Islet of Langerhans (tissue), 1 donor: ENCODE data around the gene TCFL5.

ENCODE experiments used
- FAIRE-seq: peaks from one replicate; lab custom pipeline; 2011; peaks lifted over from hg19 to GRCh38; lab: Jason Lieb, UNC

The TCFL5 gene

DNA sequence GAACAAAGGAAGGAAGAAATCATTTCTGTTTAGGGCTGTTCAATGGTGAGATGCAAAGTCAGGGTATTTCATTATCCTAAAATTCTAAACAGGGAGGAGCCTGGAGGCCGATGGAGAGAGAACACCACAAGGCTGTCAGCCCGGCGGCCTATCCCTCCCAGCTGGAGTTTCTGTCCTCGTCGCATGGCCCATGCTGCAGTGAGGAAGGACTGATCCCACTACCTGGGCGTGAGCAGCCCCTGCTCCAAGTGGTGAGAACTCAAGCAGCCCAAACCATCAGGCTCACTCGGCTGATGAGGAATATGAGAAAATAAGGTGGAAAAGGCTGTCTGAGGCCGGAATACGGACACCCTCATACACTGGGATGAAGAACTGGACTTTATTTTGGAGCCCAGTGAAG is 33.9 kb upstream of the TCFL5 start:
- no peak for FAIRE-seq

- no peak for FAIRE-seq
Observed at GRCh38 chr20:62894261-62894660, 32.6 kb upstream of the TCFL5 start.

- no peak for FAIRE-seq
Observed at GRCh38 chr20:62893700-62894099, 32.1 kb upstream of the TCFL5 start.

- FAIRE-seq, result no peak
Observed at GRCh38 chr20:62892348-62893304, 31.0 kb upstream of the TCFL5 start.

GRCh38 chr20:62891111-62891510 is 29.5 kb upstream of the TCFL5 start:
- no peak for FAIRE-seq

- FAIRE-seq, result no peak
Observed at GRCh38 chr20:62890444-62890843, 28.8 kb upstream of the TCFL5 start.

- no peak for FAIRE-seq
Observed at GRCh38 chr20:62889871-62890270, 28.2 kb upstream of the TCFL5 start.

DNA sequence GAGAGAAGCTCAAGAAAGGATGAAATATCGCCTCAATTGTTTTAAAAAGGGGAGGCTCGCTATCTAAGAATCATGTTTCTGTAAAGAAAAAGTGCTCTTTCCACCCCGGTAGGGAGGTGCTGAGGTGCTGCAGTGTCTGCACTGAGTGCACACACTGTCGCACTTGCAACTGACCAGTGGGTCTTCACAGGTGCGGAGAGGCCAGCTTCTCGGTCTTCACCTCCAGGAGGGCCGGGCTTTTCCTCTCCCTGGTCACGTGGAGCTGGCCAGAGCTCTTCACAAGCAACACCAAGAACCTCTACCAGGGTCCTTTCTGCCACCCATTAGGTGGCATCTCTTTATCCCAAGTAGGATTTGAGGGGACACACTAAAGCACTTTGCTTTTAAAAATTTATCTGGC is 27.8 kb upstream of the TCFL5 start:
- no peak for FAIRE-seq

GRCh38 chr20:62888910-62889309 is 27.3 kb upstream of the TCFL5 start:
- no peak for FAIRE-seq

- FAIRE-seq, result no peak
Observed at GRCh38 chr20:62888406-62888805, 26.8 kb upstream of the TCFL5 start.

DNA sequence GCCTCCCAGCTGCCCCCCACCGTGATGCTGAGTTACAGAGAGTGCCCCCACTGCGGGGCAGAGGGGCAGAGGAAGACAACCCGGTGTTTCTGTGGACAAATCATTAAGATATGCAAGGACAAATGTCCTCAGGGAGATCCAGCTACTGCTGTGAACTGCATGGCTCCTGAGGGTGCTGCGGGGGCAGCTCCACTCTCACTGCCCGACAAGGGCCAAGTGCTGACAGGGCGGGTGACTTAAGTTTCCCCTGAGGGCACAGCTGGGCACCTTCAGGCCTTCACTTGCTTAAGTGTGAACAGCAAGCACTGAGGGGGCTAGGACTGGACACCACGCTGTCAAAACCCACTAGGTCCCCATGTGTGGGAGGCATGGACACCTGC is 26.2 kb upstream of the TCFL5 start:
- no peak for FAIRE-seq

DNA sequence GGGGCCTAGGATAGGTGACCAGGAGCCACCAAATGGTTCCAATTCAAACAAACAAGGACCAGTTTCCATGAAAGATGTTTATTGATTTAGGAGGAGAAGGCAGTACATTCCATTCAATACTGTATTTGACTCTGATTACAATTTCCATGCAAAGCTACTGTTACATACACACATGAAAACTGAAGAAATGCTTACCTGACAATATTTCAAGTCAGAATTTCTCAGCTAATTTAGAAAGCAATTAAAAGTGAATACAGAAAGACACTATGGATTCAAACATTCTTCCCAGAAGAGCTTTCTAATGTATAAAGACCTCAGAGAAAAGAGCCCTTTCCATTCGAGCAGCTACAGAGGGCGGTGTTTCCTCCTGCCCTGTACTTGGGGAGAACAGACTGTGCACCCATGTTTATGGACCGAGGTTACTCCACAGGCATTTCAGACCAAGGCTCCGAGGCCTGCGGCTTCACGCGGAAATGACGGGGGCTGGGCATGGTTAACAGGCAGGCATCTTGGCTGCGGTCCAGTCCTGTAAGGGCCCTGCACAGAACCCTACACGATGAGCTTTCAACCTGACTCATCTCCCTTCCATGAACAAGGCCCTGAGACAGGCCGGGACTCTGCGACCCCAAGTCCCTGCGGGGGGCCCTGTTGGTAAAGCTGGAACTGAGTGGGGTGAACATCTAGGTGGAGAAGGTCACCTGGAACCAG is 25.7 kb upstream of the TCFL5 start:
- FAIRE-seq, result no peak

- no peak for FAIRE-seq
Observed at GRCh38 chr20:62886709-62887058, 25.1 kb upstream of the TCFL5 start.

DNA sequence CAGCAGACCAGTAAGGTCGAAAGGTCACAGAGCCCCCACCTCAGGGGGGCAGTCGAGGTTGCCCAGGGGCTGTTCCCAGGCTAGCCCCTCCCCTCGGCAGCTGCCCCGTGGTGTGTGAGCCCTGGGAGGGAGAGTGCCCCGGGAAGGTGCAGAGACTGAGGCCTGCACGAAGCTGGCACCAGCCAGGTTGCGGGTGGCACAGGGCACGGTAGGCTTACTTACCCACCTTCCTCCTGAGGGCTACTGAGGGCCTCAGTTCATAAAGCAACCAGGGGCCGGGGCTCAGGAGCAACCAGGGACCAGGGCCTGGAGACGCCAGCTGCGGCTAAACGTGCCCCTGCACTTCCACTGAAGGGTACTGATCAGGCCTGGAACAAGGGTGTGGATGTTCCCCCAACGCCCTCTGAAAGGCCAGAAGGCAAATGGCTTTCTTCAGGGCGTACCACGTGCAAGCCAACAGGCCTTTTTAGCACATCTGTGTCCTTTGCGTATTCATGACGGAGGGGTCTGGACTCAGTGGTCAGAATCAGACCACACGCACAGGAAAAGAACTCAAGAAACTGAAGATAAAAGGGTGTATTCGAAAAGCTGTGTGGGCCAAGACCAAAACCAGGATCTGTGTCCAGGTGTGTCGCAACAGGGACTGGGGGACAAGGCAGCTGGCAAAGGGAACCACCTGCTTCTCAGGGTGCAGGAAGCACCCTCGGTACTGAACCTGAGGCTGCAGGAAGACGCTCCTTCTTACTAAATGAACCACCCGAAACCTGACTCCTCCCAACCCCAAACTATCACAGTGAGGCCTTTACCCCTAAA is 24.5 kb upstream of the TCFL5 start:
- no peak for FAIRE-seq

- FAIRE-seq, result no peak
Observed at GRCh38 chr20:62885046-62885895, 23.6 kb upstream of the TCFL5 start.

DNA sequence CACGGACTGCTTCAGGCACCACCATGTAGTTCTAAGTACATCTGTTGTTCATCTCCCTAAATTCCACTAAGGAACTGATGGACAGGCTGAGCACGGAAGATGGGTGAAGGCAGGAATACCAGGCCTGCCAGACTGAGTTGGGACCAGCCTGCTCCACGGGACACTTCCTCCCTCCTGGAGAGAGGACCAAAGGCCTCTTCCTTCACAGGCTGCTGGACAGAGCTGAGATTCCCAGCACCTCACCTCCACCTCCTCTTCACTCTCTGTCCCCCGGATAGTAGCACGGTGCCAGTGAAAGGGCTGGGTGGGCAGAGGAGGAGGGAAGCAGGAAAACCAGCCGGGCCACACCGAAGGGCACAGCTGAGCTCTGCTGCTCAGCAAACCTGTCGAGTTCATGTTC is 22.9 kb upstream of the TCFL5 start:
- no peak for FAIRE-seq

GRCh38 chr20:62882426-62882825 is 20.8 kb upstream of the TCFL5 start:
- no peak for FAIRE-seq

DNA sequence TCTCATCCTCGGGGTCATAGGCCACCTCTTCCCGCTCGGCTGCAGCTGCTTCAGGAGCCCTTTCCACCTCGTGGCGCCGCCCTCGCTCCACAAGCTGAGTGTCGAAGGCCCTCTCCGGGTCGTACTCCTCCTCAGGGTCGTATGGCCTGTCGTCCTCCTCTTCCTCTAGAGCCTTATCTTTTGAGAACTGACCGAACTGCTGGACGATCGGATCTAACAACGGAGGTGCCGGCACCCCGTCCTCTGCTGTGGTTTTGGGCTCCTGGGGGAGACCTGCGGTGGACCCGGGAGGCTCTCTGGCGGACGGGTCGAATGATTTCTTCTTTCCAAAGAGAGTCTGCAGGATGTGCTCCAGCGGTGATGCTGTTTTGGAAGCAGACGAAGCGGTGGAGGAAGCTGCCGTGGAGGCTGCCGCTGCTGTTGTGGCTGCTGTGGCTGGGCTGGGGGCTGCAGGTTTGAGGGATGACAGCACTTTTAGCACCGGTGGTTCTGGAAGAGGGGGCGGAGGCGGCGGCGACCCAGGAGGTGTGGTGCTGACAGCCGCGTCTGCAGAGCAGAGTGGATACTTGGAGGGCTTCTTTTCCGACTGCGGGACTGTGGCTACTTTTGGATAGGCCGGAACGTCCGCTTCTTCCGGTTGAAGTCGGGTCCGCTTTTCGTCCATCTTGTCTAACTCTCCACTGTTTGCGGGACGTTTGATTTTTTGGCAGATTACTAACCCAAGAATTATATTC is 20.2 kb upstream of the TCFL5 start:
- no peak for FAIRE-seq

GRCh38 chr20:62880935-62881661 is 19.5 kb upstream of the TCFL5 start:
- FAIRE-seq, result no peak

- no peak for FAIRE-seq
Observed at GRCh38 chr20:62880147-62880934, 18.7 kb upstream of the TCFL5 start.
